ENCODE measurements around the gene TSC22D1.

TSC22D1 gene

DNA sequence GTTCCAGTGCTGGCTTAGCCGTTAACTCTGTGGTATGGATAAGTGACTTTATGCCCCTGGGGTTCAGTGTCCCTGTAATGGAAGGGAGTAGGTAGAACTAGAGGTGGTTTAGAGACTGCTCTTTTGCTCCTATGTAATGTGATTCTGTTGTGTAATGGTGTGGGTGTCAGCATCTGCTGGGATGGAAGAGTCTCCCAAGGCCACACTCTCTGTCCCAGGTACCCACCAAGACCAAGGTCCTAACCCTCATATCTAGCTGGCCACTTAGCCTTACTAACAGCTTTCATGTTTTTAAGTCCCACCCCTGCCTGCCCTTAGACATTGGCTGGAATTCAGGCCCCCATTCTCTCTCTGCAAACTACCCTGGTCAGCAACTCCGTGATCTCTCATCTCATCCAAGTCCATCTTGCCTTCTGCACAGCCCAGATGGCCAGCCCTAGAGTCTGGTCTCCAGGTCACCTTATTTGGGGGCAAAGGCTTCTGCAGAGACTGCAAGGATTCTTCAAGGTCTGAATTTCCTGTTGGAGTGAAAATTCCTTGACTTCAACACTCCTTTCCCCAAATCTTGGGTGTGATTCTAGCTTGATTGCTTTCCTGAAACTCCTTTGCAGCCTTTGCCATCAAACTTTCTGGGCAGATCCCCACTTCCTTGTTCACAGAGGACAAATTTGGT lies 154.1 kb downstream of the TSC22D1 start:
- no peak overlapping the region for H3K27ac ChIP-seq (ENCODE audit: poor library complexity, severe bottlenecking)
- H3K36me3 ChIP-seq (ENCODE audit: low read depth): no peaks in the 10 kb centered on the region
- no peak overlapping the region for H3K4me3 ChIP-seq (ENCODE audit: severe bottlenecking)
- H3K9me3 ChIP-seq (ENCODE audit: severe bottlenecking): no peaks in the 10 kb centered on the region
- ATAC-seq (ENCODE audit: low read depth) (no peak), DNase-seq (ENCODE audit: low spot score) (no peak)
- no peaks in the 10 kb centered on the region for H3K4me1 ChIP-seq (ENCODE audit: insufficient read depth, poor library complexity, severe bottlenecking)
- TF ChIP-seq, protein P1, sequence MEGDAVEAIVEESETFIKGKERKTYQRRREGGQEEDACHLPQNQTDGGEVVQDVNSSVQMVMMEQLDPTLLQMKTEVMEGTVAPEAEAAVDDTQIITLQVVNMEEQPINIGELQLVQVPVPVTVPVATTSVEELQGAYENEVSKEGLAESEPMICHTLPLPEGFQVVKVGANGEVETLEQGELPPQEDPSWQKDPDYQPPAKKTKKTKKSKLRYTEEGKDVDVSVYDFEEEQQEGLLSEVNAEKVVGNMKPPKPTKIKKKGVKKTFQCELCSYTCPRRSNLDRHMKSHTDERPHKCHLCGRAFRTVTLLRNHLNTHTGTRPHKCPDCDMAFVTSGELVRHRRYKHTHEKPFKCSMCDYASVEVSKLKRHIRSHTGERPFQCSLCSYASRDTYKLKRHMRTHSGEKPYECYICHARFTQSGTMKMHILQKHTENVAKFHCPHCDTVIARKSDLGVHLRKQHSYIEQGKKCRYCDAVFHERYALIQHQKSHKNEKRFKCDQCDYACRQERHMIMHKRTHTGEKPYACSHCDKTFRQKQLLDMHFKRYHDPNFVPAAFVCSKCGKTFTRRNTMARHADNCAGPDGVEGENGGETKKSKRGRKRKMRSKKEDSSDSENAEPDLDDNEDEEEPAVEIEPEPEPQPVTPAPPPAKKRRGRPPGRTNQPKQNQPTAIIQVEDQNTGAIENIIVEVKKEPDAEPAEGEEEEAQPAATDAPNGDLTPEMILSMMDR (IDR thresholded peaks at IDR 0.05; ENCODE audit: poor library complexity, severe bottlenecking): no peak
- H3K27me3 ChIP-seq (ENCODE audit: insufficient read depth, poor library complexity, severe bottlenecking): no peaks in the 10 kb centered on the region

- Histone ChIP-seq H3K9me3 (ENCODE audit: severe bottlenecking) (no peaks in the 10 kb centered on the region), H3K4me1 (ENCODE audit: insufficient read depth, poor library complexity, severe bottlenecking) (no peaks in the 10 kb centered on the region), H3K4me3 (ENCODE audit: severe bottlenecking) (no peak overlapping the region), H3K27me3 (ENCODE audit: insufficient read depth, poor library complexity, severe bottlenecking) (no peaks in the 10 kb centered on the region), H3K36me3 (ENCODE audit: low read depth) (no peaks in the 10 kb centered on the region), H3K27ac (ENCODE audit: poor library complexity, severe bottlenecking) (no peak overlapping the region)
- no peak for DNase-seq (ENCODE audit: low spot score)
- ATAC-seq (ENCODE audit: low read depth): no peak
- TF ChIP-seq, protein P1 (IDR thresholded peaks at IDR 0.05; ENCODE audit: poor library complexity, severe bottlenecking): no peak
Measured at GRCh38 chr13:44420376-44421220, 155.5 kb downstream of the TSC22D1 start.

DNA sequence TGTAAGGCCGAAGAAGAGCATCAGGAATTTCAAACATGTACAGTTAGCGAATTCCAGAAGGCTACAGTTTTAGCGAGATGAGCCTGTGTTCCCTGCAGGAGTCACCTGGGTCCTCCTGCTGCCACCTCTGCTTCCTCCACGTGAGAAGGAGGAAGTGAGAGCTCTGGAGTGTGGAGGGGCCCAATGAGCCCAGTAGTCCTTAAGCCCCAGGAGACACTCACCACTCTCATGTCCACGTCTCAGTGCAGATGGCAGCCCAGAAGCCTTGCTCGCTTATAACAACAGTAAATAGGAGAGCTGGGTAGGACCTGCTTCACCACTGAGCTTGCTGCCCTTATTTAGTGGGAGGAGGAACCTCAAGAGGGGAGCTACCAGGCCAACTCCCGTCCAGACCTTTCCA lies 158.3 kb downstream of the TSC22D1 start:
- Histone ChIP-seq H3K27me3 (ENCODE audit: insufficient read depth, poor library complexity, severe bottlenecking) (no peaks in the 10 kb centered on the region), H3K36me3 (ENCODE audit: low read depth) (no peaks in the 10 kb centered on the region), H3K4me1 (ENCODE audit: insufficient read depth, poor library complexity, severe bottlenecking) (no peaks in the 10 kb centered on the region), H3K9me3 (ENCODE audit: severe bottlenecking) (no peaks in the 10 kb centered on the region), H3K27ac (ENCODE audit: poor library complexity, severe bottlenecking) (no peak overlapping the region), H3K4me3 (ENCODE audit: severe bottlenecking) (no peak overlapping the region)
- ATAC-seq (ENCODE audit: low read depth): no peak
- DNase-seq (ENCODE audit: low spot score): no peak
- TF ChIP-seq, protein P1 (IDR thresholded peaks at IDR 0.05; ENCODE audit: poor library complexity, severe bottlenecking): no peak

GRCh38 chr13:44417446-44417845 lies 158.7 kb downstream of the TSC22D1 start:
- H3K27me3 ChIP-seq (ENCODE audit: insufficient read depth, poor library complexity, severe bottlenecking): no peaks in the 10 kb centered on the region
- no peak for DNase-seq (ENCODE audit: low spot score)
- no peak overlapping the region for H3K27ac ChIP-seq (ENCODE audit: poor library complexity, severe bottlenecking)
- no peaks in the 10 kb centered on the region for H3K36me3 ChIP-seq (ENCODE audit: low read depth)
- H3K4me3 ChIP-seq (ENCODE audit: severe bottlenecking): no peak overlapping the region
- H3K9me3 ChIP-seq (ENCODE audit: severe bottlenecking): no peaks in the 10 kb centered on the region
- H3K4me1 ChIP-seq (ENCODE audit: insufficient read depth, poor library complexity, severe bottlenecking): no peaks in the 10 kb centered on the region
- TF ChIP-seq, protein P1 (IDR thresholded peaks at IDR 0.05; ENCODE audit: poor library complexity, severe bottlenecking): no peak
- ATAC-seq (ENCODE audit: low read depth): no peak

- TF ChIP-seq, protein P1 (IDR thresholded peaks at IDR 0.05; ENCODE audit: poor library complexity, severe bottlenecking): no peak
- Histone ChIP-seq H3K9me3 (ENCODE audit: severe bottlenecking) (no peaks in the 10 kb centered on the region), H3K4me1 (ENCODE audit: insufficient read depth, poor library complexity, severe bottlenecking) (no peaks in the 10 kb centered on the region), H3K27ac (ENCODE audit: poor library complexity, severe bottlenecking) (no peak overlapping the region), H3K27me3 (ENCODE audit: insufficient read depth, poor library complexity, severe bottlenecking) (no peaks in the 10 kb centered on the region), H3K4me3 (ENCODE audit: severe bottlenecking) (no peak overlapping the region), H3K36me3 (ENCODE audit: low read depth) (no peaks in the 10 kb centered on the region)
- ATAC-seq (ENCODE audit: low read depth) (no peak), DNase-seq (ENCODE audit: low spot score) (no peak)
Measured at GRCh38 chr13:44416744-44417143, 159.4 kb downstream of the TSC22D1 start.
